GM13976 (cell line): ENCODE results near the gene SLC5A11.
"Not testable (repeated sequence)": the region's sequence is repeated elsewhere in the genome, so short reads cannot be mapped to it uniquely, and the experiment has no call there.

ENCODE experiments used
- DNase-seq: peaks from one replicate; pipeline ENCODE4 v3.0.0; 2012; ENCODE audit warnings: low spot score
- CTCF ChIP-seq: IDR thresholded peaks from 2 replicates; pipeline ENCODE4 v1.5.1; 2012; ENCODE audit warnings: borderline replicate concordance, mild to moderate bottlenecking; ENCODE audit not compliant: insufficient read depth; ENCODE audit errors: extremely low read depth, missing control alignments, control extremely low read depth
- in situ Hi-C: fragments of 300-500 bp; cut with MboI; formaldehyde crosslinking; loops from one replicate; pipeline ENCODE4 v1.12.0; 2022; ENCODE audit warnings: low sequenced_read_pairs, mixed read lengths, inconsistent platforms; ENCODE audit not compliant: unreplicated experiment

The SLC5A11 gene

DNA sequence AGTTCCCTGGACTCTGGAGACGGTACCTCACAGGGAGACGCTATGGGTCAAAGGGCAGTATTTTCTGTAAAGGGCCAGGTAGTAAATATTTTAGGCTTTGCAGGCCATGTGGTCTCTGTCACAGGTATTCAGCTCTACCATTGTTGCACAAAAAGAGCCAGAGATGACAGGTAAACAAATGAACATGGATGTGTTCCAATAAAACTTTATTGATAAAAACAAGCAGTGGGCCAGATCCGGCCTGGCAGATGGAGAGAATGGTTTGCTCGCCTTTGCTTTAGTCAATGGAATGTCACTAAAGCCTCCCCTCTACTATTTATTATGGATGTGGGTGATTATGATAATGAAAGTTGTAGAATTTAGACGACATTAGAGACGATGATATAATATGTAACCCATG, 8.9 kb upstream of the SLC5A11 start:
- TF ChIP-seq CTCF: no peak
- no peak for DNase-seq
- in situ Hi-C loops: no loop called here

DNA sequence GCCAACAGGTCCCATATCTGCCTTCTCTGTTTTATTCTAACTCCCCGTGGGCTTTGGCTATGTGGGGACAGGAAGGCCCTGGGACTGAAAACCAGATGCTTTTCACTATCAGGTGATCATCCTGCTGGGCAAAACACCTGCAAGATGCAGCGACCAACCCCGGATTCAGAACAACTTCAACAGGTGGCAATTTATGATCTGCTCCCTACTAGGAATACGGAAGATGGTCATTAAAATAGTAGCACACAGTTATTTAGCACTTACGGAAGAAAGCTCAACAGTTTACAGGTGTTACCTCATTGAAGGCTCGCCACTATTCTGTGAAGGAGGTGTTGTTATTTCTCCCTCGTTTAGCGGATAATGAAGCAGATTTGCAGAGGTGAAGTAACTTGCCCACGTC, 7.8 kb upstream of the SLC5A11 start:
- DNase-seq: no peak
- TF ChIP-seq CTCF: no peak
- in situ Hi-C loops: no loop called here

DNA sequence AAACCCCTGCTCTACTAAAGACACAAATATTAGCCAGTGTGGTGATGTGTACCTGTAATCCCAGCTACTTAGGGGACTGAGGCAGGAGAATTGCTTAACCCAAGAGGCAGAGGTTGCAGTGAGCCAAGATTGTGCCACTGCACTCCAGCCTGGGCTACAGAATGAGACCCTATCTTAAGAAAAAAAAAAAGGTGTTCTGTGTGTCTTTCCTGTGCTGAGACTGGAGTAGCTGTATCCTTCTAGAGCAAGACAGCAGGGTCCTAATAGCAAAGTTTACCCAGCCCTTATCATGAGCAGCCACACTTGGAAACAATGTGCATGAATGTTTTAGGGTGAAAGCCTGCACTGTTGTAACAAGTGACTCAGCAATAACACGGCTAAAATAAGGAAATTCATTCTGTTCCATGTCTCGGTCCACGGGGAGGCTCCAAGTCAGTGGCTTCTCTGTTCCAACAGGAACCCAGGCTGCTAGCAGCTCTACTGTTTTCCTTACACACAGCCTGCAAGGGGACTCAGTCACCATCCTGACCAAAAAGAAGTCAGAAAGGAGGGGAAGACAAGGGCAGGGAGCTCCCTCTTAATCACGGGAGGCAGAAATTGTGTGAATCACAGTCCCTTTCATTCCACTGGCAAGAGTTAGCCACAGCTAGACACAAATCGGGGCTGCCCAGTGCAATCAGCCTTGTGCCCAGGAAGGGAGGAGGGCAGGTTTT, 7.1 kb upstream of the SLC5A11 start:
- in situ Hi-C loops: no loop called here
- no peak for TF ChIP-seq CTCF
- DNase-seq: no peak

- no peak for DNase-seq
- no peak for TF ChIP-seq CTCF
- in situ Hi-C loops: no loop called here
Observed at GRCh38 chr16:24839347-24839972, 6.3 kb upstream of the SLC5A11 start.

DNA sequence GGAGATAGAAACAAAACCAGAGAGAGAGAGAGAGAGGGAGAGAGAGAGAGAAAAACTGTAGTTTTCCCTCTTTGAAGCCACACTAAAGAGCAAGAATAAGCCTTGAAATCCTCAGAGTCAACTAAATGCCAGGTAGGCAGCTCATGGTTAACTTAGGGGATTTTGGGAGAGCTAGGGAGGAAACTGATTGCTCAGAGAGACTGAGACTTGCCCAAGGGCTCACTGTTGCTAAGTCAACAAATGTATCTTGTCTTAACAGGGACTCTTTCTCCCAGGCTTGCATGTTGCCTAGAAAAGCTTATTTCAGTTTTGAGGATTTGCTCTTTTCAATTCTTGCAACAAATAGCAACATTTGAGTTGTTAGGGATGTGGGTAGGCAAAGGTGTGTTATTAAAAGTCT, 4.5 kb upstream of the SLC5A11 start:
- in situ Hi-C loops: no loop called here
- DNase-seq: no peak
- no peak for TF ChIP-seq CTCF

GRCh38 chr16:24844101-24845030, 1.4 kb upstream of the SLC5A11 start:
- no peak for DNase-seq
- no peak for TF ChIP-seq CTCF
- in situ Hi-C loops: no loop called here

- DNase-seq, in situ Hi-C loops: not testable (repeated sequence)
Observed at GRCh38 chr16:24845031-24845365, 765 bp upstream of the SLC5A11 start.
